GM21423 (cell line): ENCODE results near the gene TBCCD1.

Experiments
- ATAC-seq: cut with Tn5 transposase; IDR thresholded peaks from one replicate; pipeline ENCODE4 v1.9.1; 2021; ENCODE audit warnings: mild to moderate bottlenecking, moderate library complexity; ENCODE audit not compliant: unreplicated experiment

TBCCD1 gene

GRCh38 chr3:186567072-186567921, at the start of gene TBCCD1:
TSS of gene TBCCD1 (minus strand) at chr3:186567339. CDS start at chr3:186564329, 3,010 bp downstream.
- ATAC-seq, result peak; percentile 46

GRCh38 chr3:186616299-186616617, 49.1 kb upstream of the TBCCD1 start:
- no peak for ATAC-seq

- no peak for ATAC-seq
These were observed 47.7 kb upstream of the TBCCD1 start for GRCh38 chr3:186614597-186615483.

- no peak for ATAC-seq
These were observed 47.1 kb upstream of the TBCCD1 start for GRCh38 chr3:186614266-186614596.

GRCh38 chr3:186613637-186614265, 46.6 kb upstream of the TBCCD1 start:
- no peak for ATAC-seq

GRCh38 chr3:186612721-186613636, 45.8 kb upstream of the TBCCD1 start, which contains the start of gene AHSG:
TSS of gene AHSG (plus strand) at chr3:186613060. CDS start at chr3:186613142, 82 bp downstream.
- no peak for ATAC-seq

GRCh38 chr3:186612065-186612464, 44.9 kb upstream of the TBCCD1 start:
- no peak for ATAC-seq

- no peak for ATAC-seq
These were observed 42.2 kb upstream of the TBCCD1 start for GRCh38 chr3:186609247-186609868.

GRCh38 chr3:186608624-186609215, 41.6 kb upstream of the TBCCD1 start:
- no peak for ATAC-seq

- ATAC-seq, result no peak
These were observed 38.7 kb upstream of the TBCCD1 start for GRCh38 chr3:186605561-186606545.

- ATAC-seq, result no peak
These were observed 37.9 kb upstream of the TBCCD1 start for GRCh38 chr3:186605078-186605477.

GRCh38 chr3:186603159-186603558, 36.0 kb upstream of the TBCCD1 start:
- ATAC-seq, result no peak

- ATAC-seq, result no peak
These were observed 33.8 kb upstream of the TBCCD1 start for GRCh38 chr3:186600896-186601295.

- ATAC-seq, result no peak
These were observed 32.6 kb upstream of the TBCCD1 start for GRCh38 chr3:186599785-186600166.

GRCh38 chr3:186599142-186599784, 32.1 kb upstream of the TBCCD1 start:
- ATAC-seq, result no peak

- ATAC-seq, result no peak
These were observed 31.6 kb upstream of the TBCCD1 start for GRCh38 chr3:186598794-186599141.

- ATAC-seq, result no peak
These were observed 31.1 kb upstream of the TBCCD1 start for GRCh38 chr3:186598108-186598784.
